Upper lobe of left lung (tissue), 4 donors: Measurements from ENCODE around the gene TSPAN19.

Experiments used
- CTCF ChIP-seq, 6 experiments: fragments of 450-650 bp in 4 of 6; fragments of 200-600 bp in 2 of 6; sonication (generic) in 2 of 6; IDR thresholded peaks; one replicate each; pipeline ENCODE4 v1.5.1; 2016 to 2019; ENCODE audit warnings: antibody characterized with exemption in 6 of 6
- EP300 ChIP-seq, 4 donors: sonication (generic); formaldehyde crosslinking; IDR thresholded peaks; one replicate each; pipeline ENCODE4 v1.5.1; 2017; ENCODE audit warnings: antibody characterized with exemption in 4 of 4, control low read depth in 2 of 4
- POLR2A ChIP-seq, 4 donors: fragments of 450-650 bp; IDR thresholded peaks; one replicate each; pipeline ENCODE4 v1.5.1; 2016 to 2017; ENCODE audit warnings: antibody characterized with exemption in 4 of 4, mild to moderate bottlenecking in 2 of 4
- POLR2AphosphoS5 ChIP-seq, 2 donors: sonication (generic); formaldehyde crosslinking; IDR thresholded peaks; one replicate each; pipeline ENCODE4 v1.5.1; 2017; ENCODE audit warnings: antibody characterized with exemption in 2 of 2

- no peak for TF ChIP-seq CTCF (IDR thresholded peaks at IDR 0.05)
- no peak for TF ChIP-seq POLR2A (IDR thresholded peaks at IDR 0.05)
- no peak for TF ChIP-seq EP300 (IDR thresholded peaks at IDR 0.05)
- TF ChIP-seq POLR2AphosphoS5 (IDR thresholded peaks at IDR 0.05), result no peak
Observed at GRCh38 chr12:84969226-84969625, 66.9 kb downstream of the TSPAN19 start.
